Measurements from ENCODE around the gene ZFAND3.
"Not testable (repeated sequence)": the region's sequence is repeated elsewhere in the genome, so short reads cannot be mapped to it uniquely, and the experiment has no call there.

The ZFAND3 gene

DNA sequence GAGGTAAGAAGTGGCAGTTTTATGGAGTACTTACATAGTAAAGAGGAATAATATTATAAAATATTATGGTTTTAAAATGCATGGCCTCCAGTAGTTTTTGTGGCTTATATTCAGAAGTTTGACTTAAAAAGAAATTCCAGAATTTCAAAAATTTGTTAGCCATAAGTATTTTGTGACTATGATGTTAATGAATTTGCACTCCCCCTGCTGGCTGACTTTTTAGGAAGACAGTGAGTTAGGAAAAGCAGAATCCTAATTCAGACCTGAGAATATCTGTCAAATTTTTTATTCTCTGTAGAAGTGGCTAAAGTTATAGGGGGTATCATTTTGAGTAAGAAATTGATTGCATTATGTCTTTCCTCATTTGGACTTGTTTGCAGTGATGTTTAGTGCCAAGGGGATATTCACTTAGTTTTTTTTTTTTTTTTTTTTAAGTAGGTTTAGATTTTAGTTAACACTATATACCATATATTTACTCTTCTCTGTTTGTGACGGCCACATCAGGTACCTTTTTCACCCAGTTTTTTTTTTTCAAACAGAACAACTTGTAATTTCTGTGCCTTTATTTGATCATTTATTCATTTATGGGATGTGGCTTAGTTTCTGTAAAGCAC is 40.8 kb downstream of the ZFAND3 start:
- no peak for FAIRE-seq
- no peak for DNase-seq (ENCODE audit: extremely low spot score, insufficient read length, low read depth)

DNA sequence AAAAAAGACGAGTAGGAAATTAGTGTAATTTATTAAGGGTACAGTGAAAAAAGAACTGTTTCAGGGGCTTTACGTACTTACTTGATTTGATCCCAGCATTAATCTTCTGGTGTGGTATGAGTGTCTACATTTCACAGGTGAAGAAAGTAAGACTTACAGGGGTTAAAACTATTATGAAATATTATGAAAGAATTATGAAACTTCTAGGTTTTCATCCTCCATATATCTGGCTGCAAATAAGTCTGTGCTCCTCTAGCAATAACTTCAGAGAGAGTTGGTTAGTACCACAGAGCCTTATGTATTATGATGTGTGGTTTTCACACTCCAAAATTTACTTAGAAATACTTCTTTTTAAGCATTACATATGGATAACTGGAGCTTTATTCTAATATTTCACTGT is 41.9 kb downstream of the ZFAND3 start:
- DNase-seq (ENCODE audit: extremely low spot score, insufficient read length, low read depth), result no peak
- FAIRE-seq, result no peak

DNA sequence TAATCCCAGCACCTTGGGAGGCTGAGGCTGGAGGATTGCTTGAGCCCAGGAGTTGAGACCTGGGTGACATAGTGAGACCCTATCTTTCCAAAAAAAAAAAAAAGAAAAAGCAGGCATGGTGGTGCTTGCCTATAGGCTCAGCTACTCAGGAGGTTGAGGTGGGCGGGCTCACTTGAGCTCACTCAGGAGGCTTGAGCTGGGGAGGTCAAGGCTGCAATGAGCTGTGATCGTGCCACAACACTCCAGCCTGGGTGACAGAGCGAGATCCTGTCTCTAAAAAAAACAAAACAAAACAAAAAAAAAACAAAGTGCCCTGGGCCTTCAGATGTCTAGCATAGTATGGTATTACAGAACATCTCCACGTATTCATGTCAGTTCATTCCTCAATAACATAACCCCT is 42.9 kb downstream of the ZFAND3 start:
- FAIRE-seq, result no peak

DNA sequence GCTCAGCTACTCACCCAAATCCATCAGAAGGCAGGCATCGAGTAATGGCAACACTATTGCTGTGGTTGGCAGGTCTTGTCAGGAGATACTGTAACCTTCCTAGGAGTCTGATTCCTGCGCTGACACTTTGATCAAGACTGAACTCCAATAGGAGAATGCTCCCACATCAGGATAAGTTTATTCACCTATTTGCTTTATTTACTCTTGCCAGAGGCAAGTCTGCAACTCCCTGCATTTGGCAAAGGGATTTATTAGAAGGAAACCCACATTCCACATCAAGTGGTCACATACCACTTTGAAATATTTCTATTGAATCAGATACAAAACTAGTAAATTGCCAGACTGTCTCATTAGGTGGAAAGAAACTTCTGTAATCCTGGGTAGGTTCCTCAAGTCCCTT is 43.5 kb downstream of the ZFAND3 start:
- FAIRE-seq (no peak), DNase-seq (ENCODE audit: extremely low spot score, insufficient read length, low read depth) (no peak)

More for the DNA sequence above, 42.9 kb downstream of the ZFAND3 start:
- no peak for DNase-seq (ENCODE audit: extremely low spot score, insufficient read length, low read depth)

DNA sequence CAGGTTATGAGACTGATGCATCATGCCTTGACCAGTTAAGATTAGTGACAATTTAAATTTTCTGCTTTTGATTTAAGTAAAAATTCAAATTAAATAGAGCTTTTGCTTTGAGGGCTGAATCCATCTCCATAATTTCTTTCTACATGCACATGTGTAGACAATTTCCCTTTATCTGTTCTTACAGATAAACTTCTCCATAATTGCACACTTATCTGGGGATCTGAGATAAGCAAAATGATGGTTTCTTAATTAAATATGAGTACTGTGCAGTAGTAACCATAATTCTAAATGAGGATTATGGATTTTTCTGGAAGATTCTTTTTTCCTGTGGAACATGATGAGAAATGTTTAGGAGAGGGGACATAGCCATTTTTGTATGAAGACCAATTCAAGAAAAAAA is 44.7 kb downstream of the ZFAND3 start:
- no peak for FAIRE-seq

DNA sequence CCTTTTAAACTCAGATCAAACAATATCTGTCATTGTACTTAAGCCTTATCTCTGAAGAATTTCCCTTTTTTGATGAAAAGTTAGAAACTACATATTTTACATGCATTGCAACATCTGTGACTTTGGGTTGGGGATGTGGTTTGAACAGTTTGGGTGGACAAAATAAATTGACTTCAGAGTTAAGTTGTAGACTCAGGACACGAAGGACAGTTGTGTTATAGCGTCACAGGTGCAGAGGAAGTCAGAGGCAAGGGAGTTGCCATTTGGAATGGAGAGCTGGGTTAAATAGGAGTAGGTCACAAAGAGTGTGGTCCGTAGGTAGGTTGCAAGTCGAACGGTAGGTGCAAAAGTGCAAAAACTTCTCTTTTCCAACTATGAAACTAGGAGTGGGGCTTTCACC is 46.0 kb downstream of the ZFAND3 start:
- no peak for DNase-seq (ENCODE audit: extremely low spot score, insufficient read length, low read depth)
- no peak for FAIRE-seq

More for the DNA sequence above, 44.7 kb downstream of the ZFAND3 start:
- no peak for DNase-seq (ENCODE audit: extremely low spot score, insufficient read length, low read depth)

DNA sequence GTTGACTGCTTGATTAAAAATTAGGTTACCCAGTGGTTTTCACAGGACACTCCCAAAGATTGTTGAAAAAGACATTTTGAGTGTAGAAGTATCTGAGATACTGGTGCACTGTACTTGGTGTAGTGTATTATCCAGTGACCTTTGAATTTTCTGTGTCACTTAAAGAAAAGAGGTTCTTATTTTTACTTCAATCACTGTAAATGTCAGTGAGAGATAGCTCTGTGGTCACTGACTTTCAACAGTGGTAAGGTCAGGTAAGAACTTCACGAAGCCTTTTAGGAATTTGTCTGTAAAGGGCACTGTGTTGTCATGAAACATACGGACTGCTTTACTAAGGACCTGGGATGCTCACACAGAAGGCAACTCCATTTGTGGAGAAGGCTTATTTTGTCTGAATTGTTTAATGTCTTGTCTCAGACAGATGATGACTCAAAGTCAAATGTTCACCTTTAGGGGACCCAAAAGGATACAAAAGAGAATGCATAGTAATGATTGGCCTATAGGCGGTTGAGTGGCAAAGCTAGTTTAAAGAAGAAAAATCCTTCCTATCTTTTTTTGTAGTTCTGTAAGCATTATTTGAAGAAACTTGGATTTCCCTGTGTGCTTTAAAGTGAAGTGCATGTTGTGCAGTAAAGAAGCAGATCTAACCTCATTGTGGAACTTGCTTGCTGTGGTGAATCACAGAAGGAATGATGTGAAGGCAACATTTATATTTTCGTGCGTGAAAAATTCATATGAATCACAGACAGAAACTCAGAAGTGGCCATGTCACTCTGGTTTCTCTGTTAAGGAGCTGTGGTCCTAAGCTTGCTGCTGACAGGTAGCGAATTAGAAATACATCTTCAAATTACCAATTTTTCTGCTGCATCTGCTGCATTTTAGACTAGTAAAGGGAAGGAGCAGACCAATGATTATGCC is 47.3 kb downstream of the ZFAND3 start:
- DNase-seq (ENCODE audit: extremely low spot score, insufficient read length, low read depth), result no peak

DNA sequence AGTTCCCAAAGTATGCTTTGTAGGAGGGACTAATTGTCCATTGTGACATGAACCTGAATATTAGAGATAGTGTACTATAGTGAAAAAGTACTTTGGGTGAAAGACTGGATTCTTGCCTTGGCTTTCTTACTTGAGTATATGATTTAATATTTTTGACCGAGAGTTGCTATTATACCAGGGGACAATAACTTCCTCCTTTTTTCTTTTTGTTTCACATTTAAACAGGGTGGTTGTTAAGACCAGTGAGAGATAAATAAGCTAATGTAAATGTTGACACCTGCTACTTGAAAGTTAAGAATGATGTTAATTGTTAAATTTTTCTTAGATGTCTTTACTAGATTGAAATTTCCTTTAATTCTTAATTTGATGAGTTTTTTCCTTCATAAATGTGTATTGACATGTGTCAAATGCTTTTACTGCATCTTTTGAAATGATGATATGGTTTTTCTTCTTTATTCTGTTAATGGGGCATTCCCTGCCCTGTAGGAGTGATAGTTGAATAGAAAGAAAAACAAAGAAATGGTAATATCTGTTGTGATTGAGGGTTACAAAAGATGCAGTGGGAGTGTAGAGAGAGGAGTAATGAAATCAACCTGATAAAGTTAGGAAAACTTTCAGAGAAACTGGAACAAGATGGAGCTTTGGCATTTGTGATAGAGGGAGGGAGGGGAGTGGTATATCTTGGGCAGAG is 48.4 kb downstream of the ZFAND3 start:
- peak; percentile 75 for FAIRE-seq
- DNase-seq (ENCODE audit: extremely low spot score, insufficient read length, low read depth), result no peak

More for the DNA sequence above, 47.3 kb downstream of the ZFAND3 start:
- no peak for FAIRE-seq

DNA sequence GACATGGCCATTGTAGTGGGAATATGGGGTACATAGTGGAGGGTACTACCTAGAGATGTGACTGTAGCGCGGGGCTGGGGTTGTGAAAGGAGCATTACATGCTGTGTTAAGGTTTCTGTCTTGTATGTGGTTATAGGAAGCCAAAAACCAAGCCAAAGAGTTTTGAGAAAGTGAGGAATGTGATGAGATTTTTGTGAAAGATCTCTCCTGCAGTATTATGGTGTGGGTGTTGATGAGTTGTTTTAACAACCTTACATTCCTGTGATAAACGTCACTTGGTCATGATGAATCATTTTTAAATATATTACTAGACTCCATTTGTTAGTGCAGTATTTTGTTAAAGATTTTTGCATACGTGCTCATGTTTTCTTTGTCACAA is 48.9 kb downstream of the ZFAND3 start:
- FAIRE-seq, result no peak

DNA sequence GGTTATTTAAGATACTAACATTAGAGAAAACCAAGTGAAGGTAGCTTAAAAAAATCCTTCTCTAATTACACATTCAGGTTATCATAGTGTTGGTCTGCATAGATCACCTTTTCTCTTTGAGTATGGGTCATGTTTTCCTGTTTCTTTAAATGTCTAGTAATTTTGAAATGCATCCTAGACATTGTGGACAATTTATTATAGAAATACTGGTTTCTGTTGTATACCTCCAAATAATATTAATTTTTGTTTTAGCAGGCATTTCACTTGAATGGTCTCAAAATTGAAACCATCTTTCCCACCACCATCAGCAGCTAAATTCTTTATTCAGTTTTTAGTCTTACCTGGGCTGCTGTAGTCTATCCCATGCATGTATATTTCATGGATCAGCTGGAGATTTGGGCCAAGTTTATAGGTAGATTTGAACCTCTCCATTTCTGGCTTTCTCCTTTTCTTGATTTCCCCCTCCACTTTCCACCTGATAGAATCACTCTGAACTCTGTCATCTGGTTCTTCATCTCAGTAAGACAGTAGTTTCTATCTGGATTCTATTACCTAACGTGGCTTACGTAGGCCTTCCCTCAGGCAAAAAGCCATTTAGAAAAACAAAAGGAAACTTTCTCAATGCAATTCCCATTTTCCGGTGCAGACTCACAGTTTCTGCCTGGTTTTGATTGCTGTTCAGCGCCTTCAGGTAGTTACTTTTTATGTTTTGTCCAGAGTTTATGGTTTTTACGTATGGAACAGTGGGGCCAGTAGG is 52.3 kb downstream of the ZFAND3 start:
- DNase-seq (ENCODE audit: extremely low spot score, insufficient read length, low read depth), result no peak

More for the DNA sequence above, 48.9 kb downstream of the ZFAND3 start:
- no peak for DNase-seq (ENCODE audit: extremely low spot score, insufficient read length, low read depth)

DNA sequence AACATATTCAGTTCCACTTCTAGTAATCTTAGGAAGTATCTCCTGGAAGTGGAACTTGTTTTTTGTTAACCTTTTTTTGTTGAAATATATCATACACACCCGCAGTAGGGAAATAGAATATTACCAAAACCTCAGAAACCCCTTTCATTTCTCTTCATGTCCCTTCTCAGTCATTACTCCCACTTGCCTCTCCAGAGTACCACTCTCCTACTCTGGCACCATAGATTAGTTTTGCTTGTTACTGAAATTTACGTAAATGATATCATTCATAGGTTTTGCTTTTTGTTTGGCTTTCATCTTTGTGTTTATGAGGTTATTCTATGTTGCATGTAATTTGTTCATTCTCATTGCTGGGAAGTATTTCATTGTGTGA is 52.8 kb downstream of the ZFAND3 start:
- FAIRE-seq, result peak; percentile 9
- no peak for DNase-seq (ENCODE audit: extremely low spot score, insufficient read length, low read depth)

More for the DNA sequence above, 52.3 kb downstream of the ZFAND3 start:
- FAIRE-seq, result no peak

DNA sequence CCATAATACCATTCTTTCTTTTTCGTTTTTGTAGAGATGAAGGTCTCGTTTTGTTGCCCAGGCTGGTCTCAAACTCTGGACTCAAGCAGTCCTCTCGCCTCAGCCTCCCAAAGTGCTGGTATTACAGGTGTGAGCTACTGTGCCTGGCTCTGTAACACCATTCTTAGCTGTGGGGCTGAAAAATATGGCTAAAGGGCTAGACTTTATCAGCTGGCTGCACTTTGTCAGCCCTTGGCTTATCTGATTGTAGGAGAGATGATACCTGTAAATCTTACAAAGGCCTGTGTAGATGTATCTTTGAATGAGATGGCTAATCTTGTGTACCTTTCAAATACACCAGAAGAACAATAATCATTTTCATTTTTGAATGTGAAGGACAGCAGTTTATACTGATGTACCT is 55.2 kb downstream of the ZFAND3 start:
- FAIRE-seq (no peak), DNase-seq (ENCODE audit: extremely low spot score, insufficient read length, low read depth) (no peak)

DNA sequence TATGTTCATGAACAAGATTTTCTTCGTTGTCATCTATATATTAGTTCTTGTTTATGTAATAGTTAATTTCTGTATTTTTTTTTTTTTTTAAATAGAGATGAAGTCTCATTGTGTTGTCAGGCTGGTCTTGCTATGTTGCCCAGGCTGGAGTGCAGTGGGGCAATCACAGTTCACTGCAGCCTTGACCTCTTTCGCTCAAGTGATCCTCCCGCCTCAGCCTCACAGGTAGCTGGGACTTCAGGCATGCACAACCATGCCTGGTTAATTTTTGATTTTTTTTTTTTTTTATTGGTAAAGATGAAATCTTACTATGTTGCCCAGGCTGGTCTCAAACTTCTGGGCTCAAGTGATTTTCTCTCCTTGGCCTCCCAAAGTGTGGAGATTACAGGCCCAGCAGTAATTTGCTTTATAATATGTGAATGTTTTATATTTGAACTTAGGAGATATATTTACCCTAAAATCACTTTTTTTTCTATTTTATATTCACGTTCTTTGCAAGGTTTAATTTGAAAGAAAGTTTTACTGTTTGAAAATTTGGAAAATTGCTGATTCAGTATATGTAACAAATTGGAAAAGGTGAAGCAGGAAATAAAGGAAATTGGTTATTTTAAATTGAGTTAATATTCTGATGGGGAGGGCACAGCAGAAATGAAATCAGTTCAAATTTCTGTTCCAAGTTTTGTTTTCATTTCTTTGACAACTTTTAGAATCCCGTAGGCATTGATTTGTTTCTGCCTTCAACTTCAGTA is 56.2 kb downstream of the ZFAND3 start:
- DNase-seq (ENCODE audit: extremely low spot score, insufficient read length, low read depth), result no peak
- FAIRE-seq, result no peak

DNA sequence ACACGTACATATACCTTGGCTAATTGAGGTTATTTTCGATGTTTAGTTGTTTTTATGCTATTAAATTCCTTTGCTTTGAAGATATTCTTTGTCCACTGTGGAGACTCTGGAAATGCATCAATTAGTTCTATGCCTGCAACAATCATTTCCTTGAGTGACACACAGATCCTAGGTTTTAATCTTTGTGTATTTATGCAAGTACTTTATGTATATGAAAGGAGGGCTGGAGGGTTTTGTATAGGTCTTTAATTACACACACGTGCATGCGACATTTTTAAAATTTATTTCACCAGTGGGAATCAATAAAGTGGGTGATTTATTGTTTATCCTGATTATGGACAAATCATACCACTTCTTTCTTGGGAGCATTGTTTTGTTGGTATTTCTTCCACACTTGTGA is 57.3 kb downstream of the ZFAND3 start:
- no peak for FAIRE-seq

DNA sequence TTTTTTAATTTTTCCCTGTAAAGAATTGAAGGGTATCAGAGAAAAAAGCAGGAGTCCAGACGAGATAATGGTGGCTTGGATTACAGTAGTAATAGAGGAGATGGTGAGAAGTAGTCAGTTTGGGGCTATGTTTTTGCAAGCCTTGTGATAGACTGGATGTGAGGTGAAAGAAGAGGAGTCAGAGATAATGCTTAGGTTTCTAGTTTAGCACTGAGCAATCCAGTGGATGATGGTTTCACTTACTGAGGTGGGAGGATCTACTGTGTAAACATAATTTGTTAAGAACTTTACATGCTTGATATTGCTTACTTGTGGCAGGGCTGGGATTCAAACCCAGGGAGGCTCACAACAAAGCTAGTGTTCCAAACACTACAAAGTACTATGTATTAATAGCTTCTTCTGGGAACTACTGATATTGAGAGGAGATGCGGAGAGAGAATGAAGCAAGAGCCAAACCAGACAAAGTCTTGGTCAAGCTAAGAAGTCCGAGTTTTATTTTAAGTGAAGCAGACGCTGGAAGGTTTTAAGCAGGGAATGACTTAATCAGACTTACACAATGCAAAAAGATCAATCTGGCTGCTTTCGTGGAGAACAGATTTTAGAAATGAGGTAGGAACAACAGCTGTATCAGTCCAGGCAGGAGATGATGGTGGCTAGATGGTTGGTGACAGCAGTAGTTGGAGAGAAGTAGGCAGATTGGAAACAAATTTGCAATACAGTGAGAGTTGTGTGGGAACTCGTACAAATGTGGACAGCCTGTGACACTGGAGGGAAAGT is 58.0 kb downstream of the ZFAND3 start:
- FAIRE-seq (no peak), DNase-seq (ENCODE audit: extremely low spot score, insufficient read length, low read depth) (no peak)

More for the DNA sequence above, 57.3 kb downstream of the ZFAND3 start:
- DNase-seq (ENCODE audit: extremely low spot score, insufficient read length, low read depth), result no peak

DNA sequence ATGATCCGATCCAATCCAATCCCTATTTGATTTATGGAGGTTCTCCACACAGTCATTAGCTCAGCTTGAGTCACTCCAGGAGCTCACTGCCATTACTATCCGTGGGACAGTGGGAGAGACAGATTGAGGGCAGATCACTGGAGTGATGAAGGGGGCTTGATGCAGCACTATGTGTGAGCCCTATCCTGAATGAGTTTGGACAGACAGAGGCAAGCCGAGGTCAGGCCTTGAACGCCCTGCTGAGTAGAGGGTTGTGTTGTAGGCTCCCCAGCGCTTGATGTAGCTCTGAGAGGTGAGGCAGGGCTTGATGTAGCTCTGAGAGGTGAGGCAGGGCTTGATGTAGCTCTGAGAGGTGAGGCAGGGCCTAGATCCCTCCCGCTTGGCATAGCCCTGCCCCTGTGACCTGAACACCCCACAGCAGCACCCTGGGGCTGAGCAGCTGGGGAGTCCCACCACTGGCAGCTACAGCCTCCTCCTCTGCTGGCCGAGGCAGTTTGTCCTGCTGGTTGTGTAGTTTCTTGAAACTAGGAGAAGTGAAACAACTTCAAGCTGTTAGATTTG is 58.7 kb downstream of the ZFAND3 start:
- no peak for FAIRE-seq
- no peak for DNase-seq (ENCODE audit: extremely low spot score, insufficient read length, low read depth)

DNA sequence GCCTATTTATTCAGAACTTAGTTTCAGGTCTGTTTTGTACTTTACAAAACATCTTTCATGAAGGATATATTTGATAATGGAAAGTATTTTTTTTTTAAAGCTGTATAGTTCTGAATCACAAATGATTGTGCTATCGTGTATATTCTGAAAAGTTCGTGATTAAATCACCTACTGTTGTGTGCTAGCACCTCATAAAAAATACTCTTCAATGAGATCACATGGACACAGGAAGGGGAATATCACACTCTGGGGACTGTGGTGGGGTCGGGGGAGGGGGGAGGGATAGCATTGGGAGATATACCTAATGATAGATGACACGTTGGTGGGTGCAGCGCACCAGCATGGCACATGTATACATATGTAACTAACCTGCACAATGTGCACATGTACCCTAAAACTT is 61.1 kb downstream of the ZFAND3 start:
- FAIRE-seq, result not testable (repeated sequence)

DNA sequence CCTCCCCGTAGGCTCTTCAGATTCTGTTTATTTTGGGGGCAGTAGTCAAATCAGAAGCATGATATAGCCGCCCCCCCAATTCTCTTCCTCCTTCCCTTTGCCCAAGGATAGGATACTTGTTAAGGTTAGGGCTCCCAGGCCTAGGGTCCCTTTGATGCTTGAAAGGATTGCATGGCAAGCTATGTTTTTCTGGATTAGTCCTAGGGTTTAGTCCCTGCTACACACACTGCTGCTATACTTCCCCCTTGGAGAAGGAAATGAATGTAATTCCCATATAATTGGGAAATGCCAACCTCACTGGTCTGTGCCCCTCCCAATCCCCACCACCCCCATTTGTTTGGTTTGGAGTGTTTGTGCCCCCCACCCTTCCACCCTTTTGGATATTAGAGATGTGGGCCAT is 62.8 kb downstream of the ZFAND3 start:
- DNase-seq (ENCODE audit: extremely low spot score, insufficient read length, low read depth) (no peak), FAIRE-seq (no peak)

More for the DNA sequence above, 61.1 kb downstream of the ZFAND3 start:
- not testable (repeated sequence) for DNase-seq (ENCODE audit: extremely low spot score, insufficient read length, low read depth)

All from GM18507 (cell line).